ENCODE results near the gene CYP1A1.
A peak's percentile ranks its signal among the peaks of the same experiment; 100 is the strongest.
"Not testable (repeated sequence)": the region's sequence is repeated elsewhere in the genome, so short reads cannot be mapped to it uniquely, and the experiment has no call there.

Gene CYP1A1

GRCh38 chr15:74733269-74733668 lies 7.9 kb upstream of the CYP1A1 start:
- no peak for FAIRE-seq

- no peak for FAIRE-seq
These were observed 7.5 kb upstream of the CYP1A1 start for GRCh38 chr15:74732846-74733245.

GRCh38 chr15:74730619-74731316 lies 5.4 kb upstream of the CYP1A1 start:
- FAIRE-seq = no peak

- FAIRE-seq = not testable (repeated sequence)
These were observed 4.0 kb upstream of the CYP1A1 start for GRCh38 chr15:74729372-74729771.

GRCh38 chr15:74728699-74729098 lies 3.4 kb upstream of the CYP1A1 start:
- FAIRE-seq = not testable (repeated sequence)

- no peak for FAIRE-seq
These were observed 2.4 kb upstream of the CYP1A1 start for GRCh38 chr15:74727727-74728126.

- FAIRE-seq = no peak
These were observed 1.4 kb upstream of the CYP1A1 start for GRCh38 chr15:74726774-74727164.

- FAIRE-seq = no peak
These were observed 781 bp upstream of the CYP1A1 start for GRCh38 chr15:74725845-74726773.

GRCh38 chr15:74724570-74725224 lies 631 bp downstream of the CYP1A1 start:
- no peak for FAIRE-seq

- FAIRE-seq = peak; percentile 21
These were observed 1.5 kb downstream of the CYP1A1 start for GRCh38 chr15:74723754-74724334.

GRCh38 chr15:74723187-74723586 lies 2.1 kb downstream of the CYP1A1 start:
- FAIRE-seq = no peak

- no peak for FAIRE-seq
These were observed 2.7 kb downstream of the CYP1A1 start for GRCh38 chr15:74722591-74722990.

GRCh38 chr15:74716651-74717050 lies 8.7 kb downstream of the CYP1A1 start:
- no peak for FAIRE-seq

GRCh38 chr15:74712311-74712710 lies 13.0 kb downstream of the CYP1A1 start:
- no peak for FAIRE-seq

- no peak for FAIRE-seq
These were observed 14.8 kb downstream of the CYP1A1 start for GRCh38 chr15:74710319-74711094.

GRCh38 chr15:74709892-74710291 lies 15.4 kb downstream of the CYP1A1 start:
- FAIRE-seq = no peak

GRCh38 chr15:74709011-74709410 lies 16.3 kb downstream of the CYP1A1 start:
- FAIRE-seq = no peak

- FAIRE-seq = no peak
These were observed 28.5 kb downstream of the CYP1A1 start for GRCh38 chr15:74696808-74697207.

GRCh38 chr15:74696398-74696729 lies 29.0 kb downstream of the CYP1A1 start:
- FAIRE-seq = no peak

- peak; percentile 45 for FAIRE-seq
These were observed 29.5 kb downstream of the CYP1A1 start, which contains the start of gene EDC3 for GRCh38 chr15:74695597-74696397. Gene EDC3, minus strand, starts transcription at chr15:74696024. Its CDS starts 20,900 bp downstream, at chr15:74675124.

- FAIRE-seq = no peak
These were observed 33.0 kb downstream of the CYP1A1 start for GRCh38 chr15:74692327-74692726.

Measured in endometrium (tissue), 2 donors.